B cell (primary cell): Measurements from ENCODE around the gene TOMM7. TPM values are rescaled to one million over a fixed set of nuclear protein-coding genes. Genes with fewer than 3 reads are reported as not detected.

Source experiments
- ATAC-seq: fragments of 200-7000 bp; cut with Tn5 transposase; one replicate; pipeline ENCODE4 v1.10.0; 2021; ENCODE audit warnings: low read depth, mild to moderate bottlenecking, moderate number of reproducible peaks, moderate library complexity
- CTCF ChIA-PET: fragments of 350-600 bp; sonication (Branson Sonifier 250); formaldehyde crosslinking; loops from one replicate; lab custom pipeline; 2021; ENCODE audit warnings: antibody characterized with exemption, inconsistent platforms; lab: Charles Lee
- POLR2A ChIA-PET: fragments of 350-600 bp; sonication (Branson Sonifier 250); formaldehyde crosslinking; loops from one replicate; lab custom pipeline; 2021; ENCODE audit warnings: antibody characterized with exemption; lab: Charles Lee
- DNase-seq: peaks from one replicate; pipeline ENCODE4 v3.0.0; 2013
- H2AFZ ChIP-seq: 2 replicates; pipeline ENCODE4 v1.6.1; 2012; ENCODE audit warnings: mild to moderate bottlenecking, low read depth, low read length; ENCODE audit not compliant: insufficient read depth, poor library complexity, severe bottlenecking
- H3K27ac ChIP-seq, 2 donors: 1 replicate in 1 of 2; 2 replicates in 1 of 2; pipeline ENCODE4 v1.5.1; 2012 to 2013; ENCODE audit warnings: low read length in 2 of 2, mild to moderate bottlenecking in 2 of 2, moderate library complexity in 1 of 2
- H3K27me3 ChIP-seq, 4 experiments: fragments of 200-600 bp in 1 of 4; sonication (generic) in 1 of 4; replicated peaks in 1 of 4; 1 replicate in 2 of 4; 2 replicates in 2 of 4; pipeline versions ENCODE4 v1.6.1 to v1.7.0; 2013 to 2016; ENCODE audit warnings: low read length in 3 of 4, mild to moderate bottlenecking in 2 of 4, mixed read lengths in 1 of 4, moderate library complexity in 1 of 4; ENCODE audit not compliant: insufficient read depth in 4 of 4, control insufficient read depth in 3 of 4; ENCODE audit errors: control extremely low read depth in 1 of 4
- H3K36me3 ChIP-seq, 2 experiments: replicated peaks in 1 of 2; 1 replicate in 1 of 2; 2 replicates in 1 of 2; pipeline versions ENCODE4 v1.6.1 to v1.7.1; 2013; ENCODE audit warnings: low read length in 1 of 2; ENCODE audit not compliant: insufficient read depth in 2 of 2, control insufficient read depth in 1 of 2; ENCODE audit errors: control extremely low read depth in 1 of 2, extremely low read depth in 1 of 2
- H3K4me1 ChIP-seq, 2 donors: fragments of 200-600 bp in 1 of 2; sonication (generic) in 1 of 2; 1 replicate in 1 of 2; 2 replicates in 1 of 2; pipeline versions ENCODE4 v1.5.1 to v1.6.1; 2013 to 2017; ENCODE audit warnings: low read length in 2 of 2; ENCODE audit not compliant: control insufficient read depth in 2 of 2, insufficient read depth in 2 of 2
- H3K4me2 ChIP-seq: replicated peaks from 2 replicates; pipeline ENCODE3; 2012; ENCODE audit warnings: mild to moderate bottlenecking, low read depth, low read length; ENCODE audit not compliant: poor library complexity, severe bottlenecking
- H3K4me3 ChIP-seq, 5 experiments: fragments of 200-600 bp in 1 of 5; sonication (generic) in 1 of 5; 1 replicate in 3 of 5; 2 replicates in 2 of 5; pipeline versions ENCODE4 v1.5.1 to v1.7.0; 2011 to 2016; ENCODE audit warnings: low read length in 4 of 5, mild to moderate bottlenecking in 4 of 5, low read depth in 2 of 5, control low read depth in 1 of 5, moderate library complexity in 1 of 5; ENCODE audit not compliant: insufficient read depth in 1 of 5; ENCODE audit errors: control extremely low read depth in 1 of 5, extremely low read depth in 1 of 5
- H3K79me2 ChIP-seq: fragments of 200-600 bp; sonication (generic); one replicate; pipeline ENCODE4 v1.6.0; 2016; ENCODE audit warnings: low read length; ENCODE audit not compliant: control insufficient read depth, insufficient read depth
- H3K9ac ChIP-seq: fragments of 200-600 bp; sonication (generic); 2 replicates; pipeline ENCODE4 v1.6.1; 2017; ENCODE audit warnings: mild to moderate bottlenecking, low read length, moderate library complexity
- H3K9me3 ChIP-seq, 3 donors: one replicate each; pipeline versions ENCODE4 v1.6.1 to v1.7.1; 2013; ENCODE audit warnings: low read length in 2 of 3; ENCODE audit not compliant: control insufficient read depth in 2 of 3, insufficient read depth in 1 of 3; ENCODE audit errors: control extremely low read depth in 1 of 3
- H4K20me1 ChIP-seq: 2 replicates; pipeline ENCODE4 v1.6.0; 2012; ENCODE audit warnings: mild to moderate bottlenecking, low read length; ENCODE audit not compliant: insufficient read depth, control insufficient read depth, poor library complexity, severe bottlenecking
- H3K27ac Mint-ChIP-seq: one replicate; pipeline ENCODE4 v1.8.0; 2021; ENCODE audit warnings: mixed read lengths
- H3K27me3 Mint-ChIP-seq: one replicate; pipeline ENCODE4 v1.8.0; 2021; ENCODE audit warnings: mixed read lengths
- H3K4me1 Mint-ChIP-seq: one replicate; pipeline ENCODE4 v1.8.0; 2021; ENCODE audit warnings: mixed read lengths
- H3K4me3 Mint-ChIP-seq: one replicate; pipeline ENCODE4 v1.8.0; 2021; ENCODE audit warnings: mixed read lengths
- H3K9me3 Mint-ChIP-seq: one replicate; pipeline ENCODE4 v1.8.0; 2022; ENCODE audit warnings: mixed read lengths; ENCODE audit not compliant: insufficient read depth
- EZH2 ChIP-seq: IDR thresholded peaks from 2 replicates; pipeline ENCODE4 v1.6.1; 2012; ENCODE audit warnings: borderline replicate concordance, low read depth, mild to moderate bottlenecking, moderate library complexity, low read length; ENCODE audit not compliant: insufficient read depth, poor library complexity, severe bottlenecking
- WGBS: methylation state at CpG from one replicate; pipeline ENCODE4 v1.1.5; 2013; ENCODE audit warnings: missing lambda C conversion rate; ENCODE audit not compliant: insufficient coverage; 5-methylcytosine and 5-hydroxymethylcytosine counted together
- intact Hi-C: fragments of 100-400 bp; cut with micrococcal nuclease; formaldehyde crosslinking; loops from one replicate; pipeline ENCODE4 v1.10.0; 2022
- polyA plus RNA-seq: library from polyadenylated mRNA; depleted of rRNA; stranded (reverse); fragments of >200 nt; gene quantifications from 2 replicates; pipeline ENCODE4 v1.2.3, GENCODE V29; 2012
- total RNA-seq, 2 donors: library from RNA; stranded (reverse); fragments of 120-200 nt in 1 of 2; gene quantifications; 1 replicate in 1 of 2; 2 replicates in 1 of 2; pipeline versions ENCODE4 v1.2.3 to v1.2.4, GENCODE V29; 2013 to 2022
- TF ChIP-seq, protein P1 (sequence below): fragments of 200-600 bp; IDR thresholded peaks from one replicate; pipeline ENCODE4 v1.8.0; 2022; ENCODE audit warnings: antibody characterized with exemption, mild to moderate bottlenecking

The TOMM7 gene
- total and polyA plus RNA-seq, 2 donors (not counting 1 experiment from before 2014, with no cell fraction given), result 276 to 437 TPM

DNA sequence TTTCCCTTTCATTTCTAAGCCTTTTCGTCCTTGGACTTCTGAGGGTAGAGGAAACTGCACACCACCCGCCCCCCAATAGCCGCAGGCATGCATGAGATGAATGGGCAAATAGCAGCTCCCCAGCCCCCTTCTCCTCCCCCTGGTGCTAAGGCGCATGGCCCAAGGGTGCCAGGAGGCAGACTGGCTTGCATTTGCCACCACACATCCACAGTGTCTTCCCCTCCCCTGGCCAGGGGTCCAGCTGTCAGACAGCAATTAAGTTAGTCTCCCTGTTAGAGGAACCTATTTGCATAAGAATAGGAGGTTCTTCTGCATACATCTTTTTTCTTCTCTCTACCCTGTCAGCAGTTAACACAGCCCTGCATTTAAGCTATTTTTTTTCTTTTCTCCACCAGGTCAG, 20.2 kb downstream of the TOMM7 start:
- H3K27ac Mint-ChIP-seq, result no peak overlapping the region
- no peaks in the 10 kb centered on the region for H3K79me2 ChIP-seq
- ChIA-PET POLR2A (interaction anchor here (0.6 kb wide), 1 partner anchor 8 kb away, joined by 3 read pairs; no protein-coding TSS in a partner anchor), CTCF (interaction anchor here (1.4 kb wide), 1 partner anchor 20 kb away, joined by 3 read pairs; no protein-coding TSS in a partner anchor)
- H3K36me3 ChIP-seq, result no peaks in the 10 kb centered on the region
- DNase-seq, result no peak
- peaks cover 0 to 7% (median 0%) of the 10 kb centered on the region in 4 experiments for H3K27me3 ChIP-seq
- no peaks in the 10 kb centered on the region for H3K4me1 Mint-ChIP-seq
- 100% methylated on average over 1 of the region's 4 CpGs for WGBS
- intact Hi-C loops, result no loop called here
- no peak overlapping the region for H3K27ac ChIP-seq
- no peak for ATAC-seq
- H3K4me3 ChIP-seq, result no peak overlapping the region
- no peak overlapping the region for H3K4me2 ChIP-seq
- no peak overlapping the region for H2AFZ ChIP-seq
- H3K9me3 Mint-ChIP-seq, result peaks cover 2% of the 10 kb centered on the region
- H3K4me3 Mint-ChIP-seq, result no peak overlapping the region
- no peaks in the 10 kb centered on the region for H3K4me1 ChIP-seq
- H3K27me3 Mint-ChIP-seq, result peaks cover 3% of the 10 kb centered on the region
- no peak overlapping the region for H3K9ac ChIP-seq
- H3K9me3 ChIP-seq, result no peaks in the 10 kb centered on the region
- no peaks in the 10 kb centered on the region for H4K20me1 ChIP-seq
- no peak for TF ChIP-seq EZH2
- TF ChIP-seq, protein P1, sequence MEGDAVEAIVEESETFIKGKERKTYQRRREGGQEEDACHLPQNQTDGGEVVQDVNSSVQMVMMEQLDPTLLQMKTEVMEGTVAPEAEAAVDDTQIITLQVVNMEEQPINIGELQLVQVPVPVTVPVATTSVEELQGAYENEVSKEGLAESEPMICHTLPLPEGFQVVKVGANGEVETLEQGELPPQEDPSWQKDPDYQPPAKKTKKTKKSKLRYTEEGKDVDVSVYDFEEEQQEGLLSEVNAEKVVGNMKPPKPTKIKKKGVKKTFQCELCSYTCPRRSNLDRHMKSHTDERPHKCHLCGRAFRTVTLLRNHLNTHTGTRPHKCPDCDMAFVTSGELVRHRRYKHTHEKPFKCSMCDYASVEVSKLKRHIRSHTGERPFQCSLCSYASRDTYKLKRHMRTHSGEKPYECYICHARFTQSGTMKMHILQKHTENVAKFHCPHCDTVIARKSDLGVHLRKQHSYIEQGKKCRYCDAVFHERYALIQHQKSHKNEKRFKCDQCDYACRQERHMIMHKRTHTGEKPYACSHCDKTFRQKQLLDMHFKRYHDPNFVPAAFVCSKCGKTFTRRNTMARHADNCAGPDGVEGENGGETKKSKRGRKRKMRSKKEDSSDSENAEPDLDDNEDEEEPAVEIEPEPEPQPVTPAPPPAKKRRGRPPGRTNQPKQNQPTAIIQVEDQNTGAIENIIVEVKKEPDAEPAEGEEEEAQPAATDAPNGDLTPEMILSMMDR, result no peak

DNA sequence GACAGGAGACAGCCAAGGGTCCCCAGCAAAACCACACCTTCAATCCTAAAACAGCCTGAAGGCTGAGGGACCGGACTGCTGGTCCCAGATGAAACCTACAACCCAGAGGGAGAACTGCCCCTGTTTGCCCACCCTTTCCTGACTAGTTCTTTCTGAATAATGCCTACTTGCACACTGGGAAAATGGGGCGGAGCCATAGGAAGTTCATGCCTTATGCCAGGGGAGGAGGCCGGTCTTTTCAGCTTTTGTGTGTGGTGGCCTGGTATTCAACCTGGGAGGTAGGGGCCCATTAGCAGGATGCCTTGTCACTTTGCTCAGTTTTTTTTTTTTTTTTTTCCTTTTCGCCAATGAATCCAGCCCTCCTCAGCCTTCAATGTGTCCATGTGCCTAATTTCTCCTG, 20.7 kb downstream of the TOMM7 start:
- CTCF ChIA-PET, result interaction anchor here (1.4 kb wide), 1 partner anchor 20 kb away, joined by 3 read pairs; no protein-coding TSS in a partner anchor
- intact Hi-C loops, result no loop called here
- Mint-ChIP-seq H3K4me3 (no peak overlapping the region), H3K27me3 (peaks cover 3% of the 10 kb centered on the region), H3K9me3 (peaks cover 2% of the 10 kb centered on the region), H3K27ac (no peak overlapping the region), H3K4me1 (no peaks in the 10 kb centered on the region)
- Histone ChIP-seq H3K27me3 (peaks cover 0 to 7% (median 0%) of the 10 kb centered on the region in 4 experiments), H3K4me3 (no peak overlapping the region), H3K4me1 (no peaks in the 10 kb centered on the region), H4K20me1 (no peaks in the 10 kb centered on the region), H3K79me2 (no peaks in the 10 kb centered on the region), H3K9me3 (no peaks in the 10 kb centered on the region), H3K9ac (no peak overlapping the region), H2AFZ (no peak overlapping the region), H3K4me2 (no peak overlapping the region), H3K27ac (no peak overlapping the region), H3K36me3 (no peaks in the 10 kb centered on the region)
- POLR2A ChIA-PET, result interaction anchor here (0.6 kb wide), 1 partner anchor 9 kb away, joined by 3 read pairs; no protein-coding TSS in a partner anchor
- DNase-seq (no peak), ATAC-seq (no peak)
- WGBS, result no CpG with 5 or more reads among the region's 4 CpGs
- TF ChIP-seq, protein P1, result no peak
- no peak for TF ChIP-seq EZH2
